ENCODE data around the gene GRID2IP.
A peak's percentile ranks its signal among the peaks of the same experiment; 100 is the strongest.
"Not testable (repeated sequence)": the region's sequence is repeated elsewhere in the genome, so short reads cannot be mapped to it uniquely, and the experiment has no call there.

Gene GRID2IP

GRCh38 chr7:6577369-6578113 is 26.3 kb upstream of the GRID2IP start, which contains the start of gene ZDHHC4:
ZDHHC4 (plus strand) TSS chr7:6577454; CDS start chr7:6580562, 3,108 bp downstream.
- peaks cover 8% of the 10 kb centered on the region for H3K79me2 ChIP-seq (ENCODE audit: control insufficient read depth, insufficient read depth, low read length, unreplicated experiment)
- peak within 1 kb of the TSS; percentile 80 for H3K27ac ChIP-seq (ENCODE audit: low read depth, low read length)
- H2AFZ ChIP-seq (ENCODE audit: low read length, unreplicated experiment), result peak within 1 kb of the TSS; percentile 92
- H3K27me3 ChIP-seq (ENCODE audit: insufficient read depth, low read length), result no peaks in the 10 kb centered on the region
- 0 out of 2 replicates have a peak, but pooled peaks cover 5% of the 10 kb centered on the region for H3K36me3 ChIP-seq (ENCODE audit: insufficient read depth, low read length)
- peak within 1 kb of the TSS; percentile 83 for H3K4me3 ChIP-seq (ENCODE audit: low read depth, low read length)
- no peaks in the 10 kb centered on the region for H3K4me1 ChIP-seq (ENCODE audit: control insufficient read depth, insufficient read depth, low read length, unreplicated experiment)

- not testable (repeated sequence) for H3K36me3 ChIP-seq (ENCODE audit: insufficient read depth, low read length); H3K27me3 ChIP-seq (ENCODE audit: insufficient read depth, low read length); H2AFZ ChIP-seq (ENCODE audit: low read length, unreplicated experiment); H3K79me2 ChIP-seq (ENCODE audit: control insufficient read depth, insufficient read depth, low read length, unreplicated experiment); H3K4me1 ChIP-seq (ENCODE audit: control insufficient read depth, insufficient read depth, low read length, unreplicated experiment)
- peak overlapping the region; percentile 80 for H3K27ac ChIP-seq (ENCODE audit: low read depth, low read length)
- H3K4me3 ChIP-seq (ENCODE audit: low read depth, low read length), result peak overlapping the region; percentile 83
Observed at GRCh38 chr7:6576867-6577368, 25.7 kb upstream of the GRID2IP start.

GRCh38 chr7:6576024-6576866 is 25.0 kb upstream of the GRID2IP start:
- Histone ChIP-seq H3K36me3 (ENCODE audit: insufficient read depth, low read length) (no peaks in the 10 kb centered on the region), H3K4me3 (ENCODE audit: low read depth, low read length) (peak overlapping the region; percentile 83), H3K27me3 (ENCODE audit: insufficient read depth, low read length) (no peaks in the 10 kb centered on the region), H3K79me2 (ENCODE audit: control insufficient read depth, insufficient read depth, low read length, unreplicated experiment) (peaks cover 8% of the 10 kb centered on the region), H3K4me1 (ENCODE audit: control insufficient read depth, insufficient read depth, low read length, unreplicated experiment) (no peaks in the 10 kb centered on the region), H3K27ac (ENCODE audit: low read depth, low read length) (no peak overlapping the region), H2AFZ (ENCODE audit: low read length, unreplicated experiment) (no peak overlapping the region)

- Histone ChIP-seq H2AFZ (ENCODE audit: low read length, unreplicated experiment) (no peak overlapping the region), H3K27ac (ENCODE audit: low read depth, low read length) (no peak overlapping the region), H3K4me1 (ENCODE audit: control insufficient read depth, insufficient read depth, low read length, unreplicated experiment) (no peaks in the 10 kb centered on the region), H3K27me3 (ENCODE audit: insufficient read depth, low read length) (no peaks in the 10 kb centered on the region), H3K4me3 (ENCODE audit: low read depth, low read length) (no peak overlapping the region), H3K36me3 (ENCODE audit: insufficient read depth, low read length) (no peaks in the 10 kb centered on the region), H3K79me2 (ENCODE audit: control insufficient read depth, insufficient read depth, low read length, unreplicated experiment) (peaks cover 8% of the 10 kb centered on the region)
Observed at GRCh38 chr7:6575281-6576023, 24.2 kb upstream of the GRID2IP start.

- Histone ChIP-seq H3K79me2 (ENCODE audit: control insufficient read depth, insufficient read depth, low read length, unreplicated experiment) (no peaks in the 10 kb centered on the region), H2AFZ (ENCODE audit: low read length, unreplicated experiment) (no peak overlapping the region), H3K4me3 (ENCODE audit: low read depth, low read length) (no peak overlapping the region), H3K4me1 (ENCODE audit: control insufficient read depth, insufficient read depth, low read length, unreplicated experiment) (no peaks in the 10 kb centered on the region), H3K36me3 (ENCODE audit: insufficient read depth, low read length) (no peaks in the 10 kb centered on the region), H3K27me3 (ENCODE audit: insufficient read depth, low read length) (no peaks in the 10 kb centered on the region), H3K27ac (ENCODE audit: low read depth, low read length) (no peak overlapping the region)
Observed at GRCh38 chr7:6571160-6571779, 20.0 kb upstream of the GRID2IP start.

- no peaks in the 10 kb centered on the region for H3K79me2 ChIP-seq (ENCODE audit: control insufficient read depth, insufficient read depth, low read length, unreplicated experiment)
Observed at GRCh38 chr7:6567886-6568285, 16.6 kb upstream of the GRID2IP start.

GRCh38 chr7:6565655-6566054 is 14.4 kb upstream of the GRID2IP start:
- Histone ChIP-seq H3K36me3 (ENCODE audit: insufficient read depth, low read length) (no peaks in the 10 kb centered on the region), H3K79me2 (ENCODE audit: control insufficient read depth, insufficient read depth, low read length, unreplicated experiment) (no peaks in the 10 kb centered on the region), H3K27ac (ENCODE audit: low read depth, low read length) (no peak overlapping the region)

More at GRCh38 chr7:6567886-6568285, 16.6 kb upstream of the GRID2IP start:
- Histone ChIP-seq H3K36me3 (ENCODE audit: insufficient read depth, low read length) (no peaks in the 10 kb centered on the region), H3K27ac (ENCODE audit: low read depth, low read length) (no peak overlapping the region), H2AFZ (ENCODE audit: low read length, unreplicated experiment) (no peak overlapping the region), H3K4me3 (ENCODE audit: low read depth, low read length) (no peak overlapping the region), H3K4me1 (ENCODE audit: control insufficient read depth, insufficient read depth, low read length, unreplicated experiment) (no peaks in the 10 kb centered on the region), H3K27me3 (ENCODE audit: insufficient read depth, low read length) (0 out of 2 replicates have a peak, but pooled peaks cover 3% of the 10 kb centered on the region)

GRCh38 chr7:6563936-6564770 is 12.9 kb upstream of the GRID2IP start:
- Histone ChIP-seq H3K27ac (ENCODE audit: low read depth, low read length) (no peak overlapping the region), H3K4me1 (ENCODE audit: control insufficient read depth, insufficient read depth, low read length, unreplicated experiment) (no peaks in the 10 kb centered on the region), H3K27me3 (ENCODE audit: insufficient read depth, low read length) (0 out of 2 replicates have a peak, but pooled peaks cover 3% of the 10 kb centered on the region), H3K36me3 (ENCODE audit: insufficient read depth, low read length) (no peaks in the 10 kb centered on the region), H2AFZ (ENCODE audit: low read length, unreplicated experiment) (no peak overlapping the region), H3K4me3 (ENCODE audit: low read depth, low read length) (no peak overlapping the region), H3K79me2 (ENCODE audit: control insufficient read depth, insufficient read depth, low read length, unreplicated experiment) (no peaks in the 10 kb centered on the region)

More at GRCh38 chr7:6565655-6566054, 14.4 kb upstream of the GRID2IP start:
- Histone ChIP-seq H3K4me3 (ENCODE audit: low read depth, low read length) (no peak overlapping the region), H2AFZ (ENCODE audit: low read length, unreplicated experiment) (no peak overlapping the region), H3K27me3 (ENCODE audit: insufficient read depth, low read length) (0 out of 2 replicates have a peak, but pooled peaks cover 3% of the 10 kb centered on the region), H3K4me1 (ENCODE audit: control insufficient read depth, insufficient read depth, low read length, unreplicated experiment) (no peaks in the 10 kb centered on the region)

- H3K36me3 ChIP-seq (ENCODE audit: insufficient read depth, low read length), result no peaks in the 10 kb centered on the region
- no peak overlapping the region for H3K4me3 ChIP-seq (ENCODE audit: low read depth, low read length)
- H3K27me3 ChIP-seq (ENCODE audit: insufficient read depth, low read length), result 0 out of 2 replicates have a peak, but pooled peaks cover 3% of the 10 kb centered on the region
- H2AFZ ChIP-seq (ENCODE audit: low read length, unreplicated experiment), result no peak overlapping the region
- no peaks in the 10 kb centered on the region for H3K4me1 ChIP-seq (ENCODE audit: control insufficient read depth, insufficient read depth, low read length, unreplicated experiment)
- no peak overlapping the region for H3K27ac ChIP-seq (ENCODE audit: low read depth, low read length)
- no peaks in the 10 kb centered on the region for H3K79me2 ChIP-seq (ENCODE audit: control insufficient read depth, insufficient read depth, low read length, unreplicated experiment)
Observed at GRCh38 chr7:6562106-6562505, 10.8 kb upstream of the GRID2IP start.

All from ACC112 (cell line).